ENCODE measurements around the gene THSD4. TPM values are rescaled to one million over a fixed set of nuclear protein-coding genes. Genes with fewer than 3 reads are reported as not detected.

THSD4 gene
- total and polyA plus RNA-seq, 2 experiments from 2014 or later: 5.1 to 25.5 TPM

- Histone ChIP-seq H3K4me1 (ENCODE audit: low read depth) (peaks cover 12% of the 10 kb centered on the region), H3K36me3 (no peaks in the 10 kb centered on the region), H3K4me3 (no peak overlapping the region), H3K27ac (no peak overlapping the region), H3K9me3 (ENCODE audit: low read depth) (no peaks in the 10 kb centered on the region), H3K27me3 (no peaks in the 10 kb centered on the region)
- TF ChIP-seq CTCF (IDR thresholded peaks at IDR 0.05; ENCODE audit: low read depth, low read length): no peak
- DNase-seq (ENCODE audit: low read depth in 1 of 2, low spot score in 1 of 2): no peak
These were observed 8.3 kb upstream of the THSD4 start for GRCh38 chr15:71106802-71107500.

GRCh38 chr15:71107501-71107815 lies 7.8 kb upstream of the THSD4 start:
- DNase-seq (ENCODE audit: low read depth in 1 of 2, low spot score in 1 of 2): no peak
- Histone ChIP-seq H3K27me3 (no peaks in the 10 kb centered on the region), H3K36me3 (no peaks in the 10 kb centered on the region), H3K27ac (no peak overlapping the region), H3K4me1 (ENCODE audit: low read depth) (peaks cover 12% of the 10 kb centered on the region), H3K4me3 (no peak overlapping the region), H3K9me3 (ENCODE audit: low read depth) (no peaks in the 10 kb centered on the region)
- TF ChIP-seq CTCF (IDR thresholded peaks at IDR 0.05; ENCODE audit: low read depth, low read length): no peak

- Histone ChIP-seq H3K4me3 (no peak overlapping the region), H3K9me3 (ENCODE audit: low read depth) (no peaks in the 10 kb centered on the region), H3K27me3 (no peaks in the 10 kb centered on the region), H3K36me3 (no peaks in the 10 kb centered on the region), H3K27ac (no peak overlapping the region), H3K4me1 (ENCODE audit: low read depth) (peaks cover 15% of the 10 kb centered on the region)
- no peak for TF ChIP-seq CTCF (IDR thresholded peaks at IDR 0.05; ENCODE audit: low read depth, low read length)
- peak in 1 of 2 donors; percentile 50 for DNase-seq (ENCODE audit: low read depth in 1 of 2, low spot score in 1 of 2)
These were observed 6.1 kb upstream of the THSD4 start for GRCh38 chr15:71109130-71109529.

- H3K36me3 ChIP-seq: no peaks in the 10 kb centered on the region
- no peaks in the 10 kb centered on the region for H3K27me3 ChIP-seq
- H3K4me3 ChIP-seq: no peak overlapping the region
- peaks cover 20% of the 10 kb centered on the region for H3K4me1 ChIP-seq (ENCODE audit: low read depth)
- no peak overlapping the region for H3K27ac ChIP-seq
- no peak for DNase-seq (ENCODE audit: low read depth in 1 of 2, low spot score in 1 of 2)
- no peaks in the 10 kb centered on the region for H3K9me3 ChIP-seq (ENCODE audit: low read depth)
- no peak for TF ChIP-seq CTCF (IDR thresholded peaks at IDR 0.05; ENCODE audit: low read depth, low read length)
These were observed 5.4 kb upstream of the THSD4 start for GRCh38 chr15:71109905-71110304.

- TF ChIP-seq CTCF (IDR thresholded peaks at IDR 0.05; ENCODE audit: low read depth, low read length): no peak
- Histone ChIP-seq H3K27ac (no peak overlapping the region), H3K4me3 (no peak overlapping the region), H3K27me3 (no peaks in the 10 kb centered on the region), H3K9me3 (ENCODE audit: low read depth) (no peaks in the 10 kb centered on the region), H3K36me3 (no peaks in the 10 kb centered on the region), H3K4me1 (ENCODE audit: low read depth) (peaks cover 20% of the 10 kb centered on the region)
- DNase-seq (ENCODE audit: low read depth in 1 of 2, low spot score in 1 of 2): no peak
These were observed 4.7 kb upstream of the THSD4 start for GRCh38 chr15:71110405-71111180.

Measured in cardiac muscle cell (in vitro differentiated cells and primary cell).